NT2/D1 (cell line): Measurements from ENCODE around the gene TNRC6C.

Source experiments
- YY1 ChIP-seq: IDR thresholded peaks from 2 replicates; pipeline ENCODE4 v1.6.1; 2011; ENCODE audit not compliant: insufficient read length, insufficient read depth
- ZNF274 ChIP-seq: IDR thresholded peaks from 2 replicates; pipeline ENCODE4 v1.6.1; 2011; ENCODE audit warnings: mild to moderate bottlenecking, low read depth, low read length

- TF ChIP-seq YY1, result no peak
- no peak for TF ChIP-seq ZNF274
Observed at GRCh38 chr17:77968788-77969187, 10.3 kb downstream of the TNRC6C start.
